ENCODE data around the gene ASB18.

ASB18 gene

GRCh38 chr2:236239276-236240065, 24.7 kb downstream of the ASB18 start:
- TF ChIP-seq POLR2AphosphoS5 (IDR thresholded peaks at IDR 0.05; ENCODE audit: low read depth, low read length): no peak

- TF ChIP-seq, protein P1, sequence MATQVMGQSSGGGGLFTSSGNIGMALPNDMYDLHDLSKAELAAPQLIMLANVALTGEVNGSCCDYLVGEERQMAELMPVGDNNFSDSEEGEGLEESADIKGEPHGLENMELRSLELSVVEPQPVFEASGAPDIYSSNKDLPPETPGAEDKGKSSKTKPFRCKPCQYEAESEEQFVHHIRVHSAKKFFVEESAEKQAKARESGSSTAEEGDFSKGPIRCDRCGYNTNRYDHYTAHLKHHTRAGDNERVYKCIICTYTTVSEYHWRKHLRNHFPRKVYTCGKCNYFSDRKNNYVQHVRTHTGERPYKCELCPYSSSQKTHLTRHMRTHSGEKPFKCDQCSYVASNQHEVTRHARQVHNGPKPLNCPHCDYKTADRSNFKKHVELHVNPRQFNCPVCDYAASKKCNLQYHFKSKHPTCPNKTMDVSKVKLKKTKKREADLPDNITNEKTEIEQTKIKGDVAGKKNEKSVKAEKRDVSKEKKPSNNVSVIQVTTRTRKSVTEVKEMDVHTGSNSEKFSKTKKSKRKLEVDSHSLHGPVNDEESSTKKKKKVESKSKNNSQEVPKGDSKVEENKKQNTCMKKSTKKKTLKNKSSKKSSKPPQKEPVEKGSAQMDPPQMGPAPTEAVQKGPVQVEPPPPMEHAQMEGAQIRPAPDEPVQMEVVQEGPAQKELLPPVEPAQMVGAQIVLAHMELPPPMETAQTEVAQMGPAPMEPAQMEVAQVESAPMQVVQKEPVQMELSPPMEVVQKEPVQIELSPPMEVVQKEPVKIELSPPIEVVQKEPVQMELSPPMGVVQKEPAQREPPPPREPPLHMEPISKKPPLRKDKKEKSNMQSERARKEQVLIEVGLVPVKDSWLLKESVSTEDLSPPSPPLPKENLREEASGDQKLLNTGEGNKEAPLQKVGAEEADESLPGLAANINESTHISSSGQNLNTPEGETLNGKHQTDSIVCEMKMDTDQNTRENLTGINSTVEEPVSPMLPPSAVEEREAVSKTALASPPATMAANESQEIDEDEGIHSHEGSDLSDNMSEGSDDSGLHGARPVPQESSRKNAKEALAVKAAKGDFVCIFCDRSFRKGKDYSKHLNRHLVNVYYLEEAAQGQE (IDR thresholded peaks at IDR 0.05; ENCODE audit: insufficient read depth in 1 of 2, low read depth in 2 of 2, low read length in 2 of 2): no peak
- TF ChIP-seq POLR2AphosphoS5 (IDR thresholded peaks at IDR 0.05; ENCODE audit: low read depth, low read length): no peak
- TF ChIP-seq TAF1 (IDR thresholded peaks at IDR 0.05; ENCODE audit: borderline replicate concordance, insufficient read depth, low read length): no peak
- TF ChIP-seq SIN3A (IDR thresholded peaks at IDR 0.05; ENCODE audit: borderline replicate concordance, insufficient read depth, low read length): no peak
- no peak for TF ChIP-seq FOXP2 (optimal IDR thresholded peaks at IDR 0.05; ENCODE audit: borderline replicate concordance, extremely low read depth, extremely low read length, insufficient read depth)
Measured at GRCh38 chr2:236238751-236239150, 25.5 kb downstream of the ASB18 start.

DNA sequence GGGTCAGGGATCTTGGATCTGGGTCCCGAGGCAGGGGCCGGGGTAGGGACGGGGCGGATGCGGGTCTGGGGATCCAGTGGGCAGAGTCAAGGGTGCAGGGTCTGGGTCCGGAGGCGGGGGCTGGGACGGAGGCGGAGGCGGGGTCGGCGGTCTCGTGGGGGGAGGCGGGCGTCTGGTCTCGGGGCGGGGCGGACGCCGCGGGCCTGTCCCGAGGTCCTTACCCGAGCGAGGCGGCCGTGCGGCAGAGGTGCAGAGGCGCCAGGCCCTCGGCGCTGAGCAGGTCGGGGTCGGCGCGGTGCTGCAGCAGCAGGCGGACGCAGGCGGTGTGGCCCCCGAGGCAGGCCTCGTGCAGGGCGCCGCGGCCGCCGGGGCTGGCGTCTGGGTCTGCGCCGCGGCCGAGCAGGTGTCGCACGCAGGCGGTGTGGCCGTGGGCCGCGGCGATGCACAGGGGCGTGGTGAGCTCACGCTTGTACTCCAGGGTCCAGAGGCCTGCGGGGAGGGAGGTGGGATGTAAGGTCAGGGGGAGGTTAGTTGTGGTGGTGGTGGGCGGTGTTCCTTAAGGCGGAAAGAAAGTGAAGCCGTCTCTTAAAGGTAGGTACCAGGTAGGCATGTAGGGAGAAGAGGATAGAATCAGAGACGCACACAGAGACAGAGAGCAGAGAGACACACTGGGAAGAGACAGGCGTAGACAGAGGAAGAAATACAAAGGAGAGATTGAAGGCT, 26.6 kb downstream of the ASB18 start:
- TF ChIP-seq FOXP2 (optimal IDR thresholded peaks at IDR 0.05; ENCODE audit: borderline replicate concordance, extremely low read depth, extremely low read length, insufficient read depth) (no peak), TAF1 (IDR thresholded peaks at IDR 0.05; ENCODE audit: borderline replicate concordance, insufficient read depth, low read length) (no peak), POLR2AphosphoS5 (IDR thresholded peaks at IDR 0.05; ENCODE audit: low read depth, low read length) (no peak)
- TF ChIP-seq, protein P1 (IDR thresholded peaks at IDR 0.05; ENCODE audit: insufficient read depth in 1 of 2, low read depth in 2 of 2, low read length in 2 of 2): no peak

GRCh38 chr2:236236559-236237452, 27.4 kb downstream of the ASB18 start:
- TF ChIP-seq, protein P1 (IDR thresholded peaks at IDR 0.05; ENCODE audit: insufficient read depth in 1 of 2, low read depth in 2 of 2, low read length in 2 of 2): no peak
- TF ChIP-seq SIN3A (IDR thresholded peaks at IDR 0.05; ENCODE audit: borderline replicate concordance, insufficient read depth, low read length): no peak
- no peak for TF ChIP-seq FOXP2 (optimal IDR thresholded peaks at IDR 0.05; ENCODE audit: borderline replicate concordance, extremely low read depth, extremely low read length, insufficient read depth)
- no peak for TF ChIP-seq TAF1 (IDR thresholded peaks at IDR 0.05; ENCODE audit: borderline replicate concordance, insufficient read depth, low read length)
- no peak for TF ChIP-seq POLR2AphosphoS5 (IDR thresholded peaks at IDR 0.05; ENCODE audit: low read depth, low read length)

GRCh38 chr2:236229186-236229585, 35.0 kb downstream of the ASB18 start:
- TF ChIP-seq POLR2AphosphoS5 (IDR thresholded peaks at IDR 0.05; ENCODE audit: low read depth, low read length) (no peak), SIN3A (IDR thresholded peaks at IDR 0.05; ENCODE audit: borderline replicate concordance, insufficient read depth, low read length) (no peak), FOXP2 (optimal IDR thresholded peaks at IDR 0.05; ENCODE audit: borderline replicate concordance, extremely low read depth, extremely low read length, insufficient read depth) (no peak), TAF1 (IDR thresholded peaks at IDR 0.05; ENCODE audit: borderline replicate concordance, insufficient read depth, low read length) (no peak)
- TF ChIP-seq, protein P1 (IDR thresholded peaks at IDR 0.05; ENCODE audit: insufficient read depth in 1 of 2, low read depth in 2 of 2, low read length in 2 of 2): no peak
